ENCODE data around the gene LYPD6B.

Gene LYPD6B

DNA sequence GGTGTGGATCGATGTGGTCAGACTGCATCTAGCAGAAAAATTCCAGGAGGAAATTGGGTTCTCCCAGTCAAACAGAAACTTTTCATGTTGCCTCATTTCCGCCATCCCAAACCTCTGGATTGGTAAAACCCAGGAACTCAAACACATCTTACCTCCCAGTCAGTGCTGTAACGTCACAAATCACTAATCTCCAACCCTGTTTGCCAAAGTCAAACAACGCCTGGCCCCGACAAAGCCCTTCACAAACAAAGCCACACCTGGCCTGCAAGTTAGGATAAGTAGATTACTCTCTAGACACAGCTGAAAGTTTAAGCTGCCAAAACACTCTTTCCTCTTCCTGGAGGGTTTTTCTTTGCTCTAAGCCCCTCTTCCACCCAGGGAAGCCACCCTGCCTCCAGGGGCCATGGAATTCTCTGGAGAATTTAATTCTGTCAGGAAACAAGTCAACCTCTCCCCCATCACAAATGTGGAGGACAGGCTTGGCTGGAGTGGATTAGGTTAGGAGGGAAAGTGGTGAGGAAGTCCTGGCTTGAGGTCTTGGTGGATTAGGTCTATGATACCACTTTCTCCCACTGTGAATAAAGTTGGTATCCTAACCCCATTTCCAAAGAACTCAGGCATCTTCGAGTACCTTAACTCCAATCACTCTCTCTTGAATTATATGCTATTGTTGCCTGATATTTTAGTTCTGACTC, 86.7 kb downstream of the LYPD6B start:
- DNase-seq, result no peak

DNA sequence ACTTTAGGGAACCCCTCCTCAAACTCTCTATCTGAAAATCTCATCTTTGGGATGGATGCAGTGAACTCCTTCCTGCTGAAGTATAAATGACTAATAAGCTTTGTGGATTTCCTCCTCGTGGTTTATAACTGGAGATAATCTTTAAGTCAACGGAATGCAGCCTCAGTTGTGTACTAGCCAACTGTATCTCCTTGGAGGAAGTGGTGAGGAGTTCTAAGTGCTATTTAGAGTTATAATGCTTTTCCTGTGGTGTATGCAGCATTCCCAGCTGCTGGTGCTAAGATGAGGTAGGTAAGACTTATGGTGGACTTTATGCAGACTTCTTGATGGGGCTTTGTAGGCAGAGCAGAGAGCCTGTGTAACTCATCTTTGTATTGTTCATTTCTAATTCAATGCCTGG, 90.9 kb downstream of the LYPD6B start:
- DNase-seq, result peak; percentile 74

DNA sequence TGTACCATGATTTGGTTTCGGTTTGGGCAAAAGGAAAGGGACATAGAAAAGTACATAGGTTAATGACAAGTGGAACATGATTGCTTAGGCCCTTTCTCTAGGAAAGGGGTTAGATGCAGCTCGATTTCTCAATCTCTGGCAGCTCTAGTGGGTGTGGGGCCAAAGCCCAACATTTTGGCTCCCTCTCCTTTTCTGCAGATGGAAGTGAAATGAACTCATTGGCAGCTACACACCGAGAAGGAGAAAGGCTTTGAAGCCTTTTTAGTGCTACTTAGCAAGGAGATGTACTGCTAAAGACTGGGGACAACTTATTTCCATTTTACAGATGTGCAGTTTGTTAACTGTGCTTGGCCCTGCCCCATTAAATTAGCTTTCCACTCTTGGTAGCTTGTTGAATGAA, 93.8 kb downstream of the LYPD6B start:
- no peak for DNase-seq

DNA sequence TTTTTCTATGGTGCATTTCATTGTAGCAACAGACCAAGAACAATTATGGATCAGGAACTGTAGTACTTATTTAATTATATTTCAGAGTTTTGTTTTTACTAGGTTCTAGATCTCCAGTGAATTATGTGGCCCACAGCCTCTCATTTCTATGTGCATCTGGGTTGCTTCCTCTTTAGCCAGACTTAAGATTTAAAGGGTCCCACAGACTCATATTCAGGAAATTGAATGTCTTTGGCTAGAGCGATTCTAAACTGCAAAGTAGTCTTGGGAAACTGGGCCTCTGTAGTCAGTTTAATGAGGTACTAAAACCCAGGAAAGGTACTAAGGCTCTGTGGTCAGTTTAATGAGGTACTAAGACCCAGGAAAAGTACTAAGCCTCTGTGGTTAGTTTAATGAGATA, 94.4 kb downstream of the LYPD6B start:
- DNase-seq, result no peak

DNA sequence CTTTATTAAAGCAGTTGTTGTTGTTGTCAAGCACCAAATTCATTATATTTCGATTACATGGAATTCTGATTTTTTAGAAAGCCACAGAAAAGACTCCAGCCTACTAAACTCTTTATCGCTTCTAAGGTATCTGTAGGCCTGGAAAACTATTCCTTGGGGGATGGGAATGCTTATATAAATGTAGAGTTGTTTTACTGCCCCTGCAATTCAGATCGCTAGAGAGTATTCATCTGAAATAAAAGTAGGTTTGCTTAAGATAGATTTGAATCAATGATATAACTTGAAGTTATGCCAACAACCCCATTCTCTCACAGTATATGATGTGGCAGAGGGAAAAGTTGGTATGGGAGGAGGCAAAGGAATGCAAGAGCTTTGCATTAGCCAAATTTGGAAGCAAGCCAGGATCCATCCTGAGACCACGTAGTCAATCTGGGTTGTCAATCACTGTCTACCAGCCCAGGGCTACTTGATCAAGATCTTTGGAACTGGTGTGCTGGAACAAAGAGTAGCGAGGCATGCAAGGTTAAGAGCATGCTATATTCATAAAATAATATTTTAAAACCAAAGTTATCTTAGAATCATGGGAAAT, 95.9 kb downstream of the LYPD6B start:
- DNase-seq, result no peak

DNA sequence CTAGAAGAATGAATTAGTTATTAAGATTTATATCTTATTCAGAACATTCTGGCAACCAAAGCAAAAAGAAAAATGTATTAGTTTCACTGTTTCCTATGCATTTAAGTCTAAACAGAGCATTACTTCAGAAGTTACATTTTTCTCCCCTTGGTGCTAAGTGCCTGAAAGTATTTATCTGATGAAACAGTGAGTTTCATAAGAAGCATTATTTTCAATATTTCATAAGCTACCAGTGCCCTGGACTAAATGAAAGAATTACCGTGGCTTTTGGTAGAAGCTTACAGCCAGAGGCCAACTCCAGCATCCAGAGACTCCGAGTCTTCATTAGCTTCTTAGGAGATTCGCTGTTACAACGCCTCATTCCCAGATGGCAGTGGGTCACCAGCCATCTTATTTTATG, 97.6 kb downstream of the LYPD6B start:
- DNase-seq, result no peak

DNA sequence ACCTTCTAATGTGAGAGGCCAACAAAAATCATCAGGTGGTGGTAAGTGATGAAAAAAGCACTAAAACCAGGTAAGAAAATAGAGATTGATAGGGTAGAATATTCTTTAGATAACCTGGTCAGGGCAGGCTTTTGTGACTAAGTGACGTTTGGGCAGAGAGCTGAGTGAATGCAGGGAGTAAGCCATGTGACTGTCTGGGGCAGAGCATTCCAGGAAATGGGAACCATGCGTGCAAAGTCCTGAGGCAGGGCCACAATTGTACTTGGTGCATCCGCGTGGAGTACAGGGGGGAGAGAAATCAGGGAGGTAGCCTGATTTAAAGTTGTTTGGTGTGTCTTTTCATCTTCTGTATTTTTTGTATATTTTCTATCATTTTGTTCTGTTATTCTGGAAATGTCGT, 102.5 kb downstream of the LYPD6B start:
- DNase-seq, result peak; percentile 8

DNA sequence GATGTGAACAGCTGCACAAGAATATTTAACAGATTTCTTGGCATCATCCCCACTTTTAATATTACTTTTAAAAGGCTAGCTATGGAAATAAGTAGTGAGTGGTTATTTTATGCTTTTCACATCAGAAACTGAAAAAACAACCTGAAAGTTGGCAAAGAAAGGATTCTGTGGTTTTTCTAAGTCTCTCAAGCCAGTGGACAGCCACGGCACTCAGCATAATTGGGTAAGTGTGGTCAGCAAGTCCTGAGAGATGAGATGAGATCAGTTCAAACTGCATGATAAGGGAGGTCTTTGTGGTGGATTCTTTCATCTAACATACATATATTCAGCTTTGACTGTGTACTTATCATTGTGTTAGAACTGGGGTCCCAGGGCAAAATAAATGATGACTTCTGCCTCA, 105.2 kb downstream of the LYPD6B start:
- no peak for DNase-seq

DNA sequence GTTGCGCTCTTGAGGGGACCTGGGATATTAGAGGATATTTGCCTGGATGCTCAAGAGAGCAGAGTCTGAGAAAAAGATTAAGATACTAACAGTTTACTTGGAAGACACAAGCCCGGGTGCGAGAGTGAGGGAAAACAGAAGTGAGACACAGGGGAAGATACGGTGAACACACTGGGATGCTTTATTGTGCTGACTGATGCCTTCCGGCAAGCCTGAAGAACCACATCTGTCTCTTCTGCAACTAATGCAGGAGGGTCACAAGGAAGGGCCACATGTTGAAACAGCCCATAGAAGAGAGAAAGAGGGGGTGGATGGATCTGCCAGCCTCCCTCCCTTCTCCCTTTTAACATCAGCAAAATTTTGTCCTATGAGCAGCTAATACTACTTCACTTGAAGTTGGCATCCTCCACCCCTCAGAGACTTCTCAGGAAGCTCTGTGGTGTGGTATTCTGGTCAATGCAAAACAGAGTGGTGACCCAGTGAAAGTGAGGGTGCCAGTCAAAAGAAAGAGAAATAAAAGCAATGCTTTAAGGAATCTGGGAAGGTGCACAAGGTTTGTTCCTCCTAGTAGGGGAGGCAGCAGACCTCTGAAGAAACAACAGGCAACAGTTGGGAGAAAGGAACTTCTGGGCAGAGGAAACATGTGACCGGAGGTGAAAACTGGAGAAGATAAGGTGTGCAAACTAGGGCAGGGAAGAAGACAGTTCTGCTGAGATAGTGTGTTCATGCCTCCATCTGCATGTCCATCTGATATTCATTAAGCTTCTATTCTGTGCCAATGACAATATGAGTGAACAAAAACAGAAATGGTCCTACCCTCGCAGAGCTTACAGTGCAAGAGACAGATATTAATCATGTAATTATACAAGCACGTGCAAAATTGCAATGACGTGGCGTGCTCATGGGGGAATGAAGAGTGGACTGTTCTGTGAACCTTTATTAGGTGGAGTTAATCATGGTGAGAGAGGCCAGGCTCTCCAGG, 107.1 kb downstream of the LYPD6B start:
- DNase-seq, result peak; percentile 71

DNA sequence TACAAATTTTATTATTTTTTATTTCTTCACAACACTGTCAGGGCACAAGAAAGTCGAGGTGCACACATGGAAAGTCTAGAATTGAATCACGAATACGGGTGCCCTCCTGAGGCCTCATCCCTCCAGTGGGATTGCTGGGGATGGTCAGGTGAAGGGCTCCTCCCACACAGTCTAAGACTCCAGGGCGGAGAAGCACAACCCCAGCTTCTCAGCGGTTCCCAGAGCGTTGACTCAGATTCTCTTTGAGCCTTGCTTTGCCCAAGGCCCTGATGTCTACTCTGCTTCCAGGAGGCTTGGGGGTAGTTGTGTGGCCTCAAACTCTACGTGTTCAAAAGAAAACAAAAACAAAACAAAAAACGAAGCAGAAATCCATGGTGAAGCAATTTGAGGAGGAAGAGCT, 108.4 kb downstream of the LYPD6B start:
- DNase-seq, result no peak

DNA sequence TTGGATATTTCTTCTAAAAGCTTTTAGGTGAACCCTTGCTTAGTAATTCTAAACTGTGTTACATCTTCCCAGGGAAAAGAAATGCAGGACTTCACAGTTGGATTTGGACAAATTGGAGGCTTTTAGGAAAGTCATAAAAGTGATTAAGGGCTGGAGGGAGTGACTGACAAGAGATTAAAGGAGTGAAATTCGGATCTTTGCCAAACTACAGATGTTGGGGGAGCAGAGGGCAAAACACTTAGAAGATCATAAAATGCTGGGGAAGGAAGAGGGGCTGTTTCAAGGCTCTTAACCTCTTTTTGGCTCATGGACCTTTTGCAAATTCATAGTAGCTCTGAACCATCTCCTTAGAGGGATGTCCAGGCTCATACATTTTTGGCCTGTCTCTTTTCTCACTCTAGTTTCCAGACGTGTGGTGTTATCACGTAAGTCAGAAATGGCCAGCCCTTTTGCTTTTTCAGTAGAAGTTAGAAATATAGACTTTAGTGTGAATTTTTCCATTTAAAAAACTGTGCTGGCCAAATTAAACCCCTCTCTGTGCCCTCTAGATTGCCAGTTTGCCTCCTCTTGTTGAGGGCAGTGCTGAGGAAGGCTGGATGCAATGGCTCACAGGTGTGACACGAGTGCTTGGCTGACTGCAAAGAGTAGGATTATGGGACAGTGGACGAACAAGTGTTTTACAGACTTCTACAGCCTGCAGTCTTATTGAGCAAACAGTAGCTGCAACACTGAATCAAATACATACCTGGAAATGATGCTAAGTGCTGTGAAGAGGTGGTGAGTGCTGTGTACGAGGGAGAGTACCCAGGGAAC, 109.9 kb downstream of the LYPD6B start:
- DNase-seq, result no peak

DNA sequence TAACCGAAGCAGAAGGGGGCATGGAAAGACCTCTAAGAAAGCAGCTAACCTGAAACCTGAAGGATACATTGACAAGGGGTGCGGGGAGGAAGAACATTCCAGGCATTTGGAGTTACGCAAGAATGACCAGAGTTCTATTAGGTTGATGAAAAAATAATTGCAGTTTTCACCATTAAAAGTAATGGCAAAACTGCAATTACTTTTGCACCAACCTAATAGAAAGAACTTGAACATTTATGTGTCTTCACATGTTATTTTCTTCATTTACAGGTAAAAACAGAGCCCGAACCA, 110.5 kb downstream of the LYPD6B start:
- DNase-seq, result no peak

DNA sequence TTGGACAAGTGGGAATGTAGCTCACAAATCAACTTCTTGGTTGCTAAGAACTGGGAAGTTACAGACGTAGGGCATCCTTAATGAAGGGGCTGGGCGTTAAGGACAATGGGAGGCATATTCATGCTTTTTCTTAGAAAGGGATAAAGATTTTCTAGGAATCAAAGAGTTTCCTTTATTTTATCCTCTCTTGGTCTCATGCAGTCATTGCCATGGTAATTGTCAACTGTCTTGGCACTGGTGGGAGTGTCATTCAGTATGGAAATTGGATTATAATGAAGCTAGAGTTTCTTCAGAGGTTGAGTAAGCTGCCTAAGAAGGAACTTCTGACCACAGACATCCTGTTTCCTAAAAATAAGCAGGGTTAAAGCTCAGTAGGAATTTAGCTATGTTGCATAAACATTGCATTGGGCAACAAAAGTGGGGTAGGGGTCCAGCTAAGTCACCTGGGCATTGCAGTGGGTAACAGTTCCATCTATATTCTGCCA, 114.0 kb downstream of the LYPD6B start:
- DNase-seq, result no peak

DNA sequence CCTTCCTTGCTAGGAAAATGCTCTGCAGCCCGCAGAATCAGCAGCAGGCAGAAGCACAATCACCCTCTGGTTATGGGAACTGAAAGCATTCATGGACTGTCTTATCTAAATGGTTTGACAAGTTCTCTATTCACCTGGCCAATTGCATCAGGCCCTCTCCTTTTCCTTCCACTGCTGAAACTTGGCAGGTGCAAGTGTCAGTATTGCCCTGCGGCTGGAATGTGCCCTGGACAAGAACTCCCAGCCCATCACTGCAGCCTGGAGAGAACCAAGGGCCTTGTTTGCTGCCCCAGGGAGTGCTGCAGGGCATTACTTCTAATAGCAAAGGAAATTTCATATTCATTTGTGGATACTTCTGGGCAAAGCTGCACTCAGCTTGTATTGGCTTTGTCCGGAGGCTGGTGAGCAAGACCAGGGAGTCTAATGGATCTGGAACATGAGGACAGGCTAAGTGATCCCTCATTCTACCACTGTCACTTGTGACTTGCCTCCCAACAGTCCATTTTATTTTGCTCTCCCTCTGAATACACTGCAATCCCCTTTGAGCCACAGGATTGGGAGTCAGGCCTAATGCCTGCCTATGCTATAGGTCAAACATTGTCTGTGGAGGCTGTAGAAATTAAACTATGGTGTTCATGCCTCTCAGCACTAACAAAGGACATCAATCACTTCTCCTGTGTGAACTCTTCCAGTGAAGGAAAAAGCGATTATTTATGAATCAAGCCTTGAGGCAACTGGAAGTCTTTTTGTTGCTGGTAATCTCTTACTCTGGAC, 116.9 kb downstream of the LYPD6B start:
- no peak for DNase-seq

DNA sequence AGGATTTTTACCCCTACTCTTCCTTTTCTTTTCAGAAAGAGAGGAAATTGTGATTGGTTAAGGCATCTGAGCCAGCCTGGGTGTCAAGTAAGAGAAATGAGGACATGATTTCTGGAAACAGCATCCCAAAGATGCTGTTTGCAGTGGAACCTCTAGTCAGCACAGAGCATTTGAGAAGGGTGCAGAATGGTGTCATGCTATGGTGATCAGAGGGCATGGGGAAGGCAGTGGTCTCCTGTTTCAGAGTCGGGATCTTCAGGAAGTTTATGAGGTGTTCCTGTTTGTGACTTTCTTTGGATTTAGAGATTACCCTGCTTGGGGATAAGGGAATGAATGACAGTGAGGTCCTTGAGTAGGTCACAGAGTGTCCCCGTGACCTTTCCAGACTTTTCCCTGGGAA, 117.5 kb downstream of the LYPD6B start:
- DNase-seq, result no peak

DNA sequence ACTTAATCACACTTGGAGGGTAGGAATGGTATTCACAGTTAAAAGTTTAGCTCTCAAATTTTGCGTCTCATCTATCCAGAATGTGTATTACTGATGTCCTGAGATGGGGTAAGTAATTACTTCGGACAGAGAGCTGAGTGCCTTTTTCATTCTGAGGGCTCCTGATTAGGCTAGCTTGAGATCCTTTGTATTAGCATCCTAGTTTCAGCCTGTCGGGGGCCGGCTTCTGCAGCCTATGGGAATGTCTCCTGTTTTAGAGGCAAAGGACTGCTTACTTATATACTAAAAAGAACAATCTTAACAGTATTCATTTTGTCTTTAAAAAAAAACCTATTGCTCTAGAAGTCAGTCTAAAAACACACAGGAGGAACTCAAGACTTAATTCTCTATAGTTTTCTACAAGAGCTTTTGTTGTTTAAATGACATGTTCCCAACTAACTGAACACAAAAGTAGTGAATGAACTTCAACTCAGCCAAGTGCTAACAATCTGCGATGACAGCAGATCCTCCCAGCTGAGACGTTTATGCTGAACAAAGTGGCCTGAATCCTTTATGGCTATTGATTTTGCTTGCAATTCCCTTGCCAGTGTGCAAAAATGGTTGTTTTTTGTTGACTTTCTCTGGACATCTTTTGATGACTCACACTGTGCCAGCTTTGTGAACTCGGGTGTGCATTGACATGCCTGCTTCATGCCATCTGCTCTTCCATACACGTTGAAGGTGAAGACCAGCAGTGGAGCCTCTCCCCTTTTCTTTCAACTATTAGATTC, 118.7 kb downstream of the LYPD6B start:
- no peak for DNase-seq

DNA sequence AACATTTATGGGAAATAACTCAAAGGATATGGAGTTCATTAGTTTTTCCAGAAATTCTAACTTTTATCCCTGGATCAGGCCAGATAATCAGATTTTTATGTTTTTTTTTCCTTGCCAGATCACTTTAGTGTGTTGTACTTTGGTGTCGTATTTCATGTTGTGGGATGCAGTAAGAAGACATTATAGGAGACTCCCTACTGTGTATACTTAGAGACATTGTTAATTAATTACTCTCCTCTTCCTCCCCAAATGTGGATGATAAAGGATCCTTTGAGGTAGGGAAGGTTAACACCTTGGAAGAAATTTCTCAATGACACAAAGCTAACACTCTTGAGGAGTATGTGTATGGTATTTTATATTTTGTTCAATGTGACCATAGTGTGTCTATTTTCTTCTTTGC, 120.5 kb downstream of the LYPD6B start:
- DNase-seq, result no peak

DNA sequence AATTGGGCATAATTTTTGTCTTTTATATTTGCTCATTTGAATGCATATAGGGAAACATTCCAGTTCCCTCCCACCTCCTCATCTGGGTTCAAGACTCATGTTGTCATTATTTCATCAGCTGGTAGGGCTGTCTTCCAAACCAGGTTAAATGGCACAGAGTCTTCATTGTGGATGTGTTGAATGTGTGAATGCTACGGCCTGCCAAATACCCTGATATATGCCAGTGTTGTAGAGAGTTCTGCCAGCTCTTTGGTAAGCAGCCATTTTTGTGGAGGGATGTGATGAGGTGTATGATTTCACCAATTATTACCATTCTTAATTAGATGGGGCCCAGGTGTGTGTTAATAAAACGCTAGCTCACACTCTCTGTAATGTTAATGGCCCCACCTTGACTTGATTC, 121.7 kb downstream of the LYPD6B start:
- DNase-seq, result no peak

DNA sequence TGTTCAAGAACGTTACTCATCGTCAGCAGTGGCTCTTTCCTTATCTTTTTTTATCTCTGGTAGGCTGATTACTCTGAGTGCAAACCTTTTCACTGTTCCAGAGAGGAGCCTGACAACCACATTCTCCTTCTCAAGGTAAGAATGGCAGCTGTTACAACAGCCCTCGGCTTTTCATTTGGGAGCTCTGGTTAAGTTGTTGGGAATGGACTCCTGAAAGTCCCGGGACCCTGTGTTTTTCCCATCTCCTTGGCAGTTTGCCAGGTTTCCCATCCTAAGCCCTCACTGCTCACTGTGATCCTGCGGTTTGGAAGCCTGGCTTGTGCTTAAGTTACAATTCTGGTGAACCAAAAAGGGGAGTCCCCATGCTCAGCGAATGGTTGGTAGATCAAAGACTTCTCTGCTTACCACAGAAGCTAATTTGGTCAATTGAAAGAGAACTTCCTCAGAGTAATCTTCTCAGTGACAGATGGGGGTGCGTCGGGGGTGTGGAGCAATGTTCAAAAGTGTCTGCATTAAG, 122.3 kb downstream of the LYPD6B start:
- peak; percentile 33 for DNase-seq

DNA sequence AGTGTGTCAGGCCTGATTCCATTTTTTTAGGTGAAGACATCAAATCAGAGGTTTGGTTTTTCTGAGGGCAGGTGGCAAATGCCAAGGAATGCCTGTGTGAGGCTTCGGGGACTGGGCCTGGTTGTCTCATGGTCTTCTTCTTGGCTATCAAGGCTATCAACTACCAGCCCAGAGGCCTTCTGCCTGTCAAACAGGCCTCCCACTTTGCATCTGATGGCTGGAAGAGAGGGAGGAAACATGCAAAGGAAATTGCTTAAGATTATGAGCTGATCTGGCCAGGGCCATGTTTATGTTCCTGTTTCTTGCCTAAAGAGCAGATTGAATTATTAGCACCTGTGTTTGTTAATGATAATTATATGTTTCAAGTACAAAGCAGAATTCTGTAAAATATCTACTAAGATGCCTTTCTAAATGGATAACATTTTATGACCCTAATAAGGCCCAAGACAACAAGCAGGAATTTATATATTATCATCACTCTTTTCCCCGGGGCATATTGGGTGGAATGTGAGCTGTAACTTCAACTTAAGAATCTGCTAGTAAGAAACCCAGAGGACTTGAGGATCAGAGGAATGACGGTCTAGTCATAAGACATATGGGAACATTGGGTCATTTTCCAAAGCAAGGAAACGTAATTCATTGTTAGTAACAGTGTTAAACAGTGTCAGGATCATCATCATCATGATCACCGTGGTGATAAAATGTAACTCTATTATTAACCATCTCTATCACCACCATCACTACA, 123.2 kb downstream of the LYPD6B start:
- no peak for DNase-seq
